MCF 10A (cell line): ENCODE results near the gene ZNF536. TPM values are rescaled to one million over a fixed set of nuclear protein-coding genes. Genes with fewer than 3 reads are reported as not detected.
"Not testable (repeated sequence)": the region's sequence is repeated elsewhere in the genome, so short reads cannot be mapped to it uniquely, and the experiment has no call there.

Source experiments
- BruUV-seq: library from RNA; stranded (reverse); fragments of 400-500 nt; replicated peaks from 2 replicates; lab custom pipeline; 2021; lab: Mats Ljungman, UMichigan
- CTCF ChIA-PET: fragments of 300-600 bp; sonication (Branson Sonifier 250); formaldehyde crosslinking; extraction: SDS; loops from one replicate; lab custom pipeline; 2021; ENCODE audit warnings: antibody characterized with exemption, inconsistent platforms; lab: Yijun Ruan, JAX
- POLR2A ChIA-PET: fragments of 300-600, 350-650 bp; sonication (Branson Sonifier 250); formaldehyde crosslinking; extraction: SDS; loops from one replicate; lab custom pipeline; 2020; ENCODE audit warnings: antibody characterized with exemption, inconsistent platforms; lab: Yijun Ruan, JAX
- DNase-seq: peaks from one replicate; pipeline ENCODE4 v3.0.0-alpha.2; 2018; ENCODE audit not compliant: unreplicated experiment
- H3K27ac Mint-ChIP-seq: one replicate; pipeline ENCODE4 v1.8.0; 2022; ENCODE audit warnings: mild to moderate bottlenecking, low read depth, mixed read lengths; ENCODE audit not compliant: unreplicated experiment
- H3K27me3 Mint-ChIP-seq: one replicate; pipeline ENCODE4 v1.8.0; 2022; ENCODE audit warnings: mixed read lengths; ENCODE audit not compliant: insufficient read depth, unreplicated experiment
- H3K36me3 Mint-ChIP-seq: one replicate; pipeline ENCODE4 v1.8.0; 2022; ENCODE audit warnings: mild to moderate bottlenecking, moderate library complexity, mixed read lengths; ENCODE audit not compliant: insufficient read depth, unreplicated experiment
- H3K4me1 Mint-ChIP-seq: one replicate; pipeline ENCODE4 v1.8.0; 2022; ENCODE audit warnings: mixed read lengths; ENCODE audit not compliant: insufficient read depth, unreplicated experiment
- H3K4me3 Mint-ChIP-seq: one replicate; pipeline ENCODE4 v1.8.0; 2022; ENCODE audit warnings: mild to moderate bottlenecking, moderate library complexity, mixed read lengths; ENCODE audit not compliant: unreplicated experiment
- H3K9me3 Mint-ChIP-seq: one replicate; pipeline ENCODE4 v1.8.0; 2022; ENCODE audit warnings: mixed read lengths; ENCODE audit not compliant: unreplicated experiment
- intact Hi-C: fragments of 100-400 bp; cut with micrococcal nuclease; formaldehyde crosslinking; loops from 2 replicates; pipeline ENCODE4 v1.14.1; 2022
- total RNA-seq: library from RNA; stranded (reverse); gene quantifications from 2 replicates; pipeline ENCODE4 v1.2.3, GENCODE V29; 2022
- TF ChIP-seq, protein P1 (sequence below): fragments of 200-600 bp; IDR thresholded peaks from one replicate; pipeline ENCODE4 v1.8.0; 2022; ENCODE audit warnings: antibody characterized with exemption, mild to moderate bottlenecking; ENCODE audit not compliant: unreplicated experiment

ZNF536 gene
- total RNA-seq, 1 experiment from 2014 or later = not detected

DNA sequence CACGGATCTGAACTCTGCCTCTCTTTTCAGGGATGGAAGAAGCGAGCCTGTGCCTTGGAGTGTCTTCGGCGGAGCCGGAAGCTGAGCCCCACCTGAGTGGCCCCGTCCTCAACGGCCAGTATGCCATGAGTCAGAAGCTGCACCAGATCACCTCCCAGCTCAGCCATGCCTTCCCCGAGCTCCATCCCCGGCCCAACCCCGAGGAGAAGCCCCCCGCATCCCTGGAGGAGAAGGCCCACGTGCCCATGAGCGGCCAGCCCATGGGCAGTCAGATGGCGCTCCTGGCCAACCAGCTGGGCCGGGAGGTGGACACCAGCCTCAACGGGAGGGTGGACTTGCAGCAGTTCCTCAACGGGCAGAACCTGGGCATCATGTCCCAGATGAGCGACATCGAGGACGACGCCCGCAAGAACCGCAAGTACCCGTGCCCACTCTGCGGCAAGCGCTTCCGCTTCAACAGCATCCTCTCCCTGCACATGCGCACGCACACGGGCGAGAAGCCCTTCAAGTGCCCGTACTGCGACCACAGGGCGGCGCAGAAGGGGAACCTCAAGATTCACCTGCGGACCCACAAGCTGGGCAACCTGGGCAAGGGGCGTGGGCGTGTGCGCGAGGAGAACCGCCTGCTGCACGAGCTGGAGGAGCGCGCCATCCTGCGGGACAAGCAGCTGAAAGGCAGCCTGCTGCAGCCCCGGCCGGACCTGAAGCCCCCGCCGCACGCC lies 71.5 kb downstream of the ZNF536 start:
- ChIA-PET CTCF (no interaction called here), POLR2A (no interaction called here)
- no peak for DNase-seq
- no peak overlapping the region for H3K4me3 Mint-ChIP-seq
- intact Hi-C loops = no loop called here
- no peaks in the 10 kb centered on the region for H3K4me1 Mint-ChIP-seq
- H3K27me3 Mint-ChIP-seq = no peaks in the 10 kb centered on the region
- TF ChIP-seq, protein P1, sequence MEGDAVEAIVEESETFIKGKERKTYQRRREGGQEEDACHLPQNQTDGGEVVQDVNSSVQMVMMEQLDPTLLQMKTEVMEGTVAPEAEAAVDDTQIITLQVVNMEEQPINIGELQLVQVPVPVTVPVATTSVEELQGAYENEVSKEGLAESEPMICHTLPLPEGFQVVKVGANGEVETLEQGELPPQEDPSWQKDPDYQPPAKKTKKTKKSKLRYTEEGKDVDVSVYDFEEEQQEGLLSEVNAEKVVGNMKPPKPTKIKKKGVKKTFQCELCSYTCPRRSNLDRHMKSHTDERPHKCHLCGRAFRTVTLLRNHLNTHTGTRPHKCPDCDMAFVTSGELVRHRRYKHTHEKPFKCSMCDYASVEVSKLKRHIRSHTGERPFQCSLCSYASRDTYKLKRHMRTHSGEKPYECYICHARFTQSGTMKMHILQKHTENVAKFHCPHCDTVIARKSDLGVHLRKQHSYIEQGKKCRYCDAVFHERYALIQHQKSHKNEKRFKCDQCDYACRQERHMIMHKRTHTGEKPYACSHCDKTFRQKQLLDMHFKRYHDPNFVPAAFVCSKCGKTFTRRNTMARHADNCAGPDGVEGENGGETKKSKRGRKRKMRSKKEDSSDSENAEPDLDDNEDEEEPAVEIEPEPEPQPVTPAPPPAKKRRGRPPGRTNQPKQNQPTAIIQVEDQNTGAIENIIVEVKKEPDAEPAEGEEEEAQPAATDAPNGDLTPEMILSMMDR = no peak
- BruUV-seq = no TSS peak
- H3K27ac Mint-ChIP-seq = no peak overlapping the region
- peaks cover 33% of the 10 kb centered on the region for H3K9me3 Mint-ChIP-seq
- no peaks in the 10 kb centered on the region for H3K36me3 Mint-ChIP-seq

DNA sequence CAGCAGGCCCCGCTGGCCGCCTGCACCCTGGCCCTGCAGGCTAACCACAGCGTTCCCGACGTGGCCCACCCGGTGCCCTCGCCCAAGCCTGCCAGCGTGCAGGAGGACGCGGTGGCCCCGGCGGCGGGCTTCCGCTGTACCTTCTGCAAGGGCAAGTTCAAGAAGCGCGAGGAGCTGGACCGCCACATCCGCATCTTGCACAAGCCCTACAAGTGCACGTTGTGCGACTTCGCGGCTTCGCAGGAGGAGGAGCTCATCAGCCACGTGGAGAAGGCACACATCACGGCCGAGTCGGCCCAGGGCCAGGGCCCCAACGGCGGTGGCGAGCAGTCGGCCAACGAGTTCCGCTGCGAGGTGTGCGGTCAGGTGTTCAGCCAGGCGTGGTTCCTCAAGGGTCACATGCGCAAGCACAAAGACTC lies 72.1 kb downstream of the ZNF536 start:
- DNase-seq = no peak
- ChIA-PET POLR2A (no interaction called here), CTCF (no interaction called here)
- Mint-ChIP-seq H3K9me3 (peaks cover 39% of the 10 kb centered on the region), H3K4me1 (no peaks in the 10 kb centered on the region), H3K36me3 (no peaks in the 10 kb centered on the region), H3K27me3 (no peaks in the 10 kb centered on the region), H3K27ac (no peak overlapping the region), H3K4me3 (no peak overlapping the region)
- BruUV-seq = no TSS peak
- intact Hi-C loops = no loop called here
- TF ChIP-seq, protein P1 = no peak

DNA sequence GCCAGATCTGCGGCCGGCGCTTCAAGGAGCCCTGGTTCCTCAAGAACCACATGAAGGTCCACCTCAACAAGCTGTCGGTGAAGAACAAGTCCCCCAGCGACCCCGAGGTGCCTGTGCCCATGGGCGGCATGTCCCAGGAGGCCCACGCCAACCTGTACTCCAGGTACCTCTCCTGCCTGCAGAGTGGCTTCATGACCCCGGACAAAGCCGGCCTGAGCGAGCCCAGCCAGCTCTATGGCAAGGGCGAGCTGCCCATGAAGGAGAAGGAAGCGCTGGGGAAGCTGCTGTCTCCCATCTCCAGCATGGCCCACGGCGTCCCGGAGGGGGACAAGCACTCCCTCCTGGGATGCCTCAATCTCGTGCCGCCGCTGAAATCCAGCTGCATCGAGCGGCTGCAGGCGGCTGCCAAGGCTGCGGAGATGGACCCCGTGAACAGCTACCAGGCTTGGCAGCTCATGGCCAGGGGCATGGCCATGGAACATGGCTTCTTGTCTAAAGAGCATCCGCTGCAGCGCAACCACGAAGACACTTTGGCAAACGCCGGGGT lies 72.6 kb downstream of the ZNF536 start:
- CTCF ChIA-PET = no interaction called here
- H3K36me3 Mint-ChIP-seq = no peaks in the 10 kb centered on the region

DNA sequence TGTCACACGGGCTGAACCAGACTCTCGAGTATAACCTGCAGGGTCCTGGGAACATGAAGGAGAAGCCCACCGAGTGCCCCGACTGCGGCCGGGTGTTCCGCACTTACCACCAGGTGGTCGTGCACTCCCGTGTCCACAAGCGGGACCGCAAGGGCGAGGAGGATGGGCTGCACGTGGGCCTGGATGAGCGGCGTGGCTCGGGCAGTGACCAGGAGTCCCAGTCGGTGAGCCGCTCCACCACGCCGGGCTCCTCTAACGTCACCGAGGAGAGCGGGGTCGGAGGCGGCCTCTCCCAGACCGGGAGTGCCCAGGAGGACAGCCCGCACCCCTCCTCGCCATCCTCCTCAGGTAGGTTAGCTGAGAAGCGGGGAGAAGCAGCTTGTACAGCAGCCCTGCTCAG lies 73.2 kb downstream of the ZNF536 start:
- CTCF ChIA-PET = interaction anchor here (0.6 kb wide), 1 partner anchor 32 kb away, joined by 3 read pairs; no protein-coding TSS in a partner anchor
- intact Hi-C loops = no loop called here
- no TSS peak for BruUV-seq
- POLR2A ChIA-PET = no interaction called here
- no peak overlapping the region for H3K27ac Mint-ChIP-seq
- TF ChIP-seq, protein P1 = no peak
- H3K9me3 Mint-ChIP-seq = peaks cover 43% of the 10 kb centered on the region
- no peak for DNase-seq
- no peaks in the 10 kb centered on the region for H3K27me3 Mint-ChIP-seq
- H3K4me1 Mint-ChIP-seq = no peaks in the 10 kb centered on the region
- no peak overlapping the region for H3K4me3 Mint-ChIP-seq
- no peaks in the 10 kb centered on the region for H3K36me3 Mint-ChIP-seq

More for the DNA sequence above, 72.6 kb downstream of the ZNF536 start:
- POLR2A ChIA-PET = no interaction called here
- intact Hi-C loops = no loop called here
- Mint-ChIP-seq H3K27ac (no peak overlapping the region), H3K27me3 (no peaks in the 10 kb centered on the region), H3K4me3 (no peak overlapping the region), H3K4me1 (no peaks in the 10 kb centered on the region), H3K9me3 (peaks cover 44% of the 10 kb centered on the region)
- BruUV-seq = no TSS peak
- no peak for DNase-seq
- TF ChIP-seq, protein P1 = no peak

DNA sequence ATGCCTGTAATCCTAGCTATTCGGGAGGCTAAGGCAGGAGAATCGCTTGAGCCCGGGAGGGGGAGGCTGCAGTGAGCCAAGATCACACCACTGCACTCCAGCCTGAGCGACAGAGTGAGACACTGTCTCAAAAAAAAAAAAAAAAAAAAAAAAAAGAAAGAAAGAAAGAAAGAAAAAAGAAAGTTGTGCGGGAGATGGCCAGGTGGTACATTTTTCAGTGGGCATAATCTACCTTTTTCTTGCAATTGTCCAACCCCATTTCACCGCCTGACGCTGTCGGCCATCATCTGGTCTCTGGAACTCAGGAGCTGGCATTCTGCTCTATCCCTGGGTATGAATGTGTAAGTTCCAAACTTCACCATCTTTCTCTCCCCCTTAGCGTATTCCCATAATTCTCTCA lies 73.9 kb downstream of the ZNF536 start:
- BruUV-seq, H3K27me3 Mint-ChIP-seq, CTCF ChIA-PET, H3K36me3 Mint-ChIP-seq, H3K4me1 Mint-ChIP-seq, DNase-seq, intact Hi-C loops, POLR2A ChIA-PET, H3K27ac Mint-ChIP-seq, H3K4me3 Mint-ChIP-seq: not testable (repeated sequence)
- H3K9me3 Mint-ChIP-seq = peaks cover 36% of the 10 kb centered on the region
